Sigmoid colon (tissue), 4 donors: Measurements from ENCODE around the gene RHEX.

Experiments used
- EP300 ChIP-seq, 4 donors: sonication (generic); formaldehyde crosslinking; IDR thresholded peaks; one replicate each; pipeline ENCODE4 v1.6.1; 2017; ENCODE audit warnings: antibody characterized with exemption in 4 of 4
- POLR2A ChIP-seq, 2 donors: fragments of 450-650 bp; IDR thresholded peaks; one replicate each; pipeline ENCODE4 v1.6.1; 2016; ENCODE audit warnings: antibody characterized with exemption in 2 of 2, mild to moderate bottlenecking in 2 of 2, moderate library complexity in 2 of 2
- POLR2AphosphoS5 ChIP-seq, 4 donors: sonication (generic); formaldehyde crosslinking; IDR thresholded peaks; one replicate each; pipeline ENCODE4 v1.6.1; 2017; ENCODE audit warnings: antibody characterized with exemption in 4 of 4
- TF ChIP-seq, protein P1 (sequence below), 4 experiments: fragments of 450-650 bp in 3 of 4; fragments of 200-600 bp in 1 of 4; IDR thresholded peaks; one replicate each; pipeline ENCODE4 v1.5.1; 2016 to 2019; ENCODE audit warnings: antibody characterized with exemption in 4 of 4, mild to moderate bottlenecking in 3 of 4, moderate library complexity in 2 of 4

DNA sequence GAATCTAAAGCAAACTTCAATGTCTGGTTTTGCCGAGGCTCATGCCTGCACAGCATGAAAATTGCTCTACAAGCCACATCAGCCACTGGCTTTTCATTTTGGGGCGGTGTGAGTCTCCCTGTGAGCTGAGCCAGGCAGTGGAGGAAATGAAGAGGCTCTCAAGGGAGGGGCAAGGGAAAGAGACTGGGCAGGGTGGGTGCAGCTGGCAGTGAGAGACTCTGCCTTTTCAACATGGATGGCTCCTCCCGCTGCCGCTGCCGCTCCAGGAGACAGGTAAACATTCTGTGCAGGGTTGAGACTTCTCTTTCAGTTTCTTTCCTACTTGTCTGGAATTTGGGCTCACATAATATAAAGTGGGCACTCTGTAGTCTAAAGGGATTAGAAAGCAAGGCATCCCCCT is 17.9 kb upstream of the RHEX start:
- TF ChIP-seq, protein P1, sequence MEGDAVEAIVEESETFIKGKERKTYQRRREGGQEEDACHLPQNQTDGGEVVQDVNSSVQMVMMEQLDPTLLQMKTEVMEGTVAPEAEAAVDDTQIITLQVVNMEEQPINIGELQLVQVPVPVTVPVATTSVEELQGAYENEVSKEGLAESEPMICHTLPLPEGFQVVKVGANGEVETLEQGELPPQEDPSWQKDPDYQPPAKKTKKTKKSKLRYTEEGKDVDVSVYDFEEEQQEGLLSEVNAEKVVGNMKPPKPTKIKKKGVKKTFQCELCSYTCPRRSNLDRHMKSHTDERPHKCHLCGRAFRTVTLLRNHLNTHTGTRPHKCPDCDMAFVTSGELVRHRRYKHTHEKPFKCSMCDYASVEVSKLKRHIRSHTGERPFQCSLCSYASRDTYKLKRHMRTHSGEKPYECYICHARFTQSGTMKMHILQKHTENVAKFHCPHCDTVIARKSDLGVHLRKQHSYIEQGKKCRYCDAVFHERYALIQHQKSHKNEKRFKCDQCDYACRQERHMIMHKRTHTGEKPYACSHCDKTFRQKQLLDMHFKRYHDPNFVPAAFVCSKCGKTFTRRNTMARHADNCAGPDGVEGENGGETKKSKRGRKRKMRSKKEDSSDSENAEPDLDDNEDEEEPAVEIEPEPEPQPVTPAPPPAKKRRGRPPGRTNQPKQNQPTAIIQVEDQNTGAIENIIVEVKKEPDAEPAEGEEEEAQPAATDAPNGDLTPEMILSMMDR (IDR thresholded peaks at IDR 0.05): no peak
- TF ChIP-seq POLR2AphosphoS5 (IDR thresholded peaks at IDR 0.05) (no peak), EP300 (IDR thresholded peaks at IDR 0.05) (no peak), POLR2A (IDR thresholded peaks at IDR 0.05) (no peak)
